GM18508 (cell line): Measurements from ENCODE around the gene INTS4.
"Not testable (repeated sequence)": the region's sequence is repeated elsewhere in the genome, so short reads cannot be mapped to it uniquely, and the experiment has no call there.

Experiments
- ATAC-seq: cut with Tn5 transposase; IDR thresholded peaks from one replicate; pipeline ENCODE4 v1.9.1; 2021; ENCODE audit warnings: moderate number of reproducible peaks; ENCODE audit not compliant: insufficient read depth, unreplicated experiment

Gene INTS4

GRCh38 chr11:77967121-77967520 is 27.3 kb downstream of the INTS4 start:
- no peak for ATAC-seq

GRCh38 chr11:77966338-77966737 is 28.1 kb downstream of the INTS4 start:
- no peak for ATAC-seq

- no peak for ATAC-seq
Measured at GRCh38 chr11:77959434-77959833, 35.0 kb downstream of the INTS4 start.

- ATAC-seq = not testable (repeated sequence)
Measured at GRCh38 chr11:77958583-77959177, 35.8 kb downstream of the INTS4 start.

- not testable (repeated sequence) for ATAC-seq
Measured at GRCh38 chr11:77943296-77943695, 51.2 kb downstream of the INTS4 start.

- ATAC-seq = not testable (repeated sequence)
Measured at GRCh38 chr11:77942465-77942864, 52.0 kb downstream of the INTS4 start.

- not testable (repeated sequence) for ATAC-seq
Measured at GRCh38 chr11:77933596-77933995, 60.9 kb downstream of the INTS4 start.

GRCh38 chr11:77930334-77931208 is 63.9 kb downstream of the INTS4 start:
- not testable (repeated sequence) for ATAC-seq

GRCh38 chr11:77917713-77918112 is 76.8 kb downstream of the INTS4 start:
- ATAC-seq = not testable (repeated sequence)

- ATAC-seq = not testable (repeated sequence)
Measured at GRCh38 chr11:77914307-77914791, 80.1 kb downstream of the INTS4 start.

- not testable (repeated sequence) for ATAC-seq
Measured at GRCh38 chr11:77913608-77914306, 80.7 kb downstream of the INTS4 start.

GRCh38 chr11:77910828-77911227 is 83.6 kb downstream of the INTS4 start:
- not testable (repeated sequence) for ATAC-seq

GRCh38 chr11:77909277-77909676 is 85.2 kb downstream of the INTS4 start:
- ATAC-seq = no peak

- ATAC-seq = no peak
Measured at GRCh38 chr11:77908835-77909234, 85.6 kb downstream of the INTS4 start.

GRCh38 chr11:77894949-77895348 is 99.5 kb downstream of the INTS4 start:
- ATAC-seq = not testable (repeated sequence)

GRCh38 chr11:77891703-77892102 is 102.8 kb downstream of the INTS4 start:
- not testable (repeated sequence) for ATAC-seq

GRCh38 chr11:77891256-77891655 is 103.2 kb downstream of the INTS4 start:
- not testable (repeated sequence) for ATAC-seq

- not testable (repeated sequence) for ATAC-seq
Measured at GRCh38 chr11:77890619-77891056, 103.8 kb downstream of the INTS4 start.

- not testable (repeated sequence) for ATAC-seq
Measured at GRCh38 chr11:77890100-77890614, 104.3 kb downstream of the INTS4 start.

- not testable (repeated sequence) for ATAC-seq
Measured at GRCh38 chr11:77889045-77889444, 105.4 kb downstream of the INTS4 start.
